ENCODE results near the gene PPP2R2C. TPM values are rescaled to one million over a fixed set of nuclear protein-coding genes. Genes with fewer than 3 reads are reported as not detected.

PPP2R2C gene
- total RNA-seq, 1 experiment from 2014 or later = 32.9 TPM

GRCh38 chr4:6378493-6379445, 93.6 kb downstream of the PPP2R2C start:
- Histone ChIP-seq H3K4me1 (ENCODE audit: control insufficient read depth in 1 of 2, insufficient read depth in 2 of 2, low read length in 2 of 2) (no peaks in the 10 kb centered on the region), H3K36me3 (ENCODE audit: control insufficient read depth in 1 of 2, insufficient read depth in 2 of 2, low read length in 2 of 2) (no peaks in the 10 kb centered on the region; a peak in 1 of 4 replicates), H4K20me1 (ENCODE audit: insufficient read depth) (no peaks in the 10 kb centered on the region), H2AFZ (ENCODE audit: low read depth, low read length, poor library complexity, severe bottlenecking) (no peak overlapping the region), H3K27me3 (ENCODE audit: insufficient read depth, low read length) (no peaks in the 10 kb centered on the region), H3K4me3 (replicated peaks in 1 of 2; ENCODE audit: low read depth in 1 of 2, low read length in 2 of 2) (no peak overlapping the region), H3K27ac (ENCODE audit: low read depth, low read length) (no peak overlapping the region), H3K9ac (ENCODE audit: low read length) (no peak overlapping the region), H3K4me2 (ENCODE audit: low read length) (no peak overlapping the region), H3K9me3 (ENCODE audit: control insufficient read depth in 1 of 2, insufficient read depth in 1 of 2, low read depth in 1 of 2, low read length in 2 of 2) (no peaks in the 10 kb centered on the region), H3K79me2 (ENCODE audit: insufficient read depth, low read length) (no peaks in the 10 kb centered on the region), H3K9me2 (ENCODE audit: insufficient read depth) (no peaks in the 10 kb centered on the region)
- ChIA-PET RAD21 (ENCODE audit: low non-redundant PET in 1 of 2, low total read pairs in 2 of 2, uncharacterized antibody in 2 of 2, unreplicated experiment in 2 of 2) (no interaction called here), CTCF (interaction anchor here (1.1 kb wide), 1 partner anchor 51 kb away, joined by 3 read pairs; no protein-coding TSS in a partner anchor), POLR2A (no interaction called here)
- intact Hi-C loops (cut with micrococcal nuclease) = no loop called here
- ATAC-seq (no peak; the same call in 1 of the 2 replicates), DNase-seq (ENCODE audit: low read depth, low spot score) (no peak)
- no TSS peak for BruUV-seq (replicated peaks)
- TF ChIP-seq POLR2A (IDR thresholded peaks at IDR 0.05; ENCODE audit: borderline replicate concordance, extremely low read depth, insufficient read depth, insufficient read length) (no peak), REST (IDR thresholded peaks at IDR 0.05; ENCODE audit: low read depth) (no peak), ZNF274 (IDR thresholded peaks at IDR 0.05; ENCODE audit: low read depth, low read length) (no peak), ATF3 (IDR thresholded peaks at IDR 0.05) (no peak), SIN3A (IDR thresholded peaks at IDR 0.05; ENCODE audit: low read depth) (no peak), CBX3 (IDR thresholded peaks at IDR 0.05; ENCODE audit: low read depth) (no peak), CEBPB (IDR thresholded peaks at IDR 0.05; ENCODE audit: low read depth) (no peak), EGR1 (IDR thresholded peaks at IDR 0.05; ENCODE audit: low read depth) (no peak), CTCF (IDR thresholded peaks at IDR 0.05 in 2 of 3, conservative IDR thresholded peaks at IDR 0.05 in 1 of 3; ENCODE audit: borderline replicate concordance in 1 of 3, insufficient read depth in 1 of 3, low read depth in 2 of 3, low read length in 2 of 3) (no peak), MAX (IDR thresholded peaks at IDR 0.05) (no peak), ELF1 (IDR thresholded peaks at IDR 0.05; ENCODE audit: borderline replicate concordance, low read depth) (no peak), RAD21 (IDR thresholded peaks at IDR 0.05; ENCODE audit: low read depth) (no peak), EZH2phosphoT487 (IDR thresholded peaks at IDR 0.05; ENCODE audit: borderline replicate concordance) (no peak), POLR2AphosphoS5 (IDR thresholded peaks at IDR 0.05; ENCODE audit: low read depth, low read length) (no peak)

Data from HCT116 (cell line).